GM18951 (cell line): ENCODE data around the gene COMT.

Experiments
- POLR2A ChIP-seq: IDR thresholded peaks from 4 replicates; pipeline ENCODE4 v1.6.1; 2011; ENCODE audit warnings: mild to moderate bottlenecking; ENCODE audit not compliant: insufficient read length, insufficient read depth; ENCODE audit errors: extremely low read depth
- in situ Hi-C: fragments of 300-500 bp; cut with MboI; formaldehyde crosslinking; loops from one replicate; pipeline ENCODE4 v1.12.0; 2022; ENCODE audit warnings: low sequenced_read_pairs, mixed read lengths, inconsistent platforms; ENCODE audit not compliant: unreplicated experiment

Gene COMT

DNA sequence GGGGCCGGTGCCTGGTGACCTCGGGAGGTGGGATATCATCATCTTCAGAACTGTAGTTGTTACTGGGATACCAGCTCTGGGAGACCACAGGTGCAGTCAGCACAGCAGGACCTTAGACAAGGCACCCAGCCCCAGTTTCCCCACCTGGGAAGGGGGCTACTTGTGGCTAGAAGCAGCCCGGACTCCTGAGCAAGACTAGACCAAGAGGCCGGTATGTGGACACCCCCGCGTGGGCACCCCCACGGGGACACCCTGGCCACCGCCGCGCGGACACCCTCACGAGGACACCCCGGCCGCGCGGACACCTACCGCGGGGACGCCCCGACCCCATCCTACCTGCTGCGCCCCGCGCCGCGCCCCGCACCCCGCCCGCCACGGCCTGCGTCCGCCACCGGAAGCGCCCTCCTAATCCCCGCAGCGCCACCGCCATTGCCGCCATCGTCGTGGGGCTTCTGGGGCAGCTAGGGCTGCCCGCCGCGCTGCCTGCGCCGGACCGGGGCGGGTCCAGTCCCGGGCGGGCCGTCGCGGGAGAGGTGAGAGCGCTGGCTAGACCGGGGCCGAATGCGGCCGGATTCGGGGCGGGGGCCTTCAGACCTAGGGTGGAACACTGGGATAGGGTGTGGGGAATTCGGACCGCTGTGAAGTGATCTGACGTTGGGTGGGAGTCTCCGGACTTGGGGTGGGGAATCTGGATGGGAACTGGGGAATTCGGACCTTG lies at the start of gene COMT, which contains the start of gene TXNRD2:
TSS of gene COMT (plus strand) at position 408 of the 718 bp plus-strand sequence. CDS start 20,755 bp downstream, outside the sequence.
TSS of gene TXNRD2 (minus strand) at position 454 of the 718 bp plus-strand sequence. CDS start at position 439, 15 bp downstream.
- in situ Hi-C loops = no loop called here
- TF ChIP-seq POLR2A = peak; percentile 87

DNA sequence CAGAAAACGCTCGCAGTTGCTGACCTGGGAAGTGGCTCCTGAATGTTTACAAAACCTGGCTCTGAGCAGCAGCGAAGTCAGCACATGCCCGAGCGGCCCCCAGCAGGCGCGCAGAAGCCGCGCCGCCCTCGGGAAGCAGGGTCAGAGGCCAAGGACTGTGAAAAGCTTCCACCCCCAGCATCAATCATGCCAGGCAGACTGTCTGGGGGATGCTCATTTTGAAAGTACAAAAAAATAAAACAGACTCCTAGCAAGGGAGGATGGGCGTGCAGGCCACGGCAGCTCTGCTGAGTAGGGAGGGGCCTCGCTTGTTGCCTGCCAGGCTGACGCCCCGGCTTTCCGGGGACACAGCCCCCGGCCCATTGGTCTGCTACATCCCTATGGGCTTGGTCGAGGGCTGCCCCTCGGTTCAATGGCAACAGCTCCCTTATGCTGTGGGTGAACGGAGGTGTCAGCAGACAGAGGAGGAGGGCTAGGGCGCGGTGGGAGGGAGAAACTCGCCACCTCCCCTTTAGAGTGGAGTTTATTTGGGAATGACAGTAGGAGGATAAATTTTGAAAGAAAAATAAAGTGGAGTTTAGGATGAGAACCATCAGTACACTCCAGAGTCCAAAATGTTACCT lies 49.2 kb upstream of the COMT start:
- in situ Hi-C loops = no loop called here
- TF ChIP-seq POLR2A = no peak

GRCh38 chr22:19892925-19893324 lies 48.6 kb upstream of the COMT start:
- TF ChIP-seq POLR2A = no peak
- in situ Hi-C loops = no loop called here

DNA sequence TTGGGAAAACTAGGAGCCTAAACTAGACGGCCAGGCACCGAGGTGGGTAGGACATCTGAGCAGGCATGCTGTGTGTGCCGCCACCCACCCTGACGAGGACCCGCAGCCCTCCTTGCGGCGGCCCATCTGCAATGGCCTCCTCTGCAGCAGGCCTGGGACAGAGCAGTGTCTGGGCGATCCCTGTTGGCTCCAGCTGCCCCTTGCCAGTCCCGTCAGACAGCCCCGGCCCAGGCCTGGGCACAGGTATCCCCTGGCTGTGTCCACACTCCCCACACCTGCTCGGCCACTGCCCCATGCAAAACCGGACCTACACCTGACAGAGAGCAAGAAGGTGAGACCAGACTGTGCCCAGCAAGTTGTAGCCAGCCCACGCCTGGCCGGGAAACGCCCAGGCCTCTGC lies 48.2 kb upstream of the COMT start:
- no peak for TF ChIP-seq POLR2A
- in situ Hi-C loops = no loop called here

- in situ Hi-C loops = no loop called here
- no peak for TF ChIP-seq POLR2A
These were observed 46.3 kb upstream of the COMT start for GRCh38 chr22:19895160-19895849.

- no peak for TF ChIP-seq POLR2A
- in situ Hi-C loops = no loop called here
These were observed 44.8 kb upstream of the COMT start for GRCh38 chr22:19896665-19897355.

GRCh38 chr22:19897726-19898125 lies 43.8 kb upstream of the COMT start:
- in situ Hi-C loops = no loop called here
- TF ChIP-seq POLR2A = no peak

DNA sequence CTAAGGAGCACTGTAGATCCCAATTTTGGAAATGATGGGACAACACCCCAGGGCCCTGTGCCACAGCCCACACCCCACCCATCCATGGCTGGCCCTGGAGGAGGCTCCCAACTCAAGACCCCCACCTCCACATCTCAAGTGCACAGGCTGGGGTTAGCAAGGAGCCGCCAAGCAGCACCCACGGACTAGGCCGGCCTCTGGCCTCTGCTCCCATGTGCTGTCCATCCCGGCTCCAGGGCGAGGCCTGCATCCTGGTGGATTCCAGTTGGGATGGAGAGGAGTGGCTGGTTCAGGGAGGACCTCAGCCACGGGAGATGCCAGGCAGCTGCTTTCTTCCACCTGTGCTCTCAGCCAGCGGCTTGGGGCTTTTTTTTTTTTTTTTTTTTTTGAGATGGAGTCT lies 43.4 kb upstream of the COMT start:
- TF ChIP-seq POLR2A = no peak
- in situ Hi-C loops = no loop called here

- in situ Hi-C loops = no loop called here
- TF ChIP-seq POLR2A = no peak
These were observed 42.6 kb upstream of the COMT start for GRCh38 chr22:19898831-19899567.

- no peak for TF ChIP-seq POLR2A
- in situ Hi-C loops = no loop called here
These were observed 40.7 kb upstream of the COMT start for GRCh38 chr22:19900707-19901436.

DNA sequence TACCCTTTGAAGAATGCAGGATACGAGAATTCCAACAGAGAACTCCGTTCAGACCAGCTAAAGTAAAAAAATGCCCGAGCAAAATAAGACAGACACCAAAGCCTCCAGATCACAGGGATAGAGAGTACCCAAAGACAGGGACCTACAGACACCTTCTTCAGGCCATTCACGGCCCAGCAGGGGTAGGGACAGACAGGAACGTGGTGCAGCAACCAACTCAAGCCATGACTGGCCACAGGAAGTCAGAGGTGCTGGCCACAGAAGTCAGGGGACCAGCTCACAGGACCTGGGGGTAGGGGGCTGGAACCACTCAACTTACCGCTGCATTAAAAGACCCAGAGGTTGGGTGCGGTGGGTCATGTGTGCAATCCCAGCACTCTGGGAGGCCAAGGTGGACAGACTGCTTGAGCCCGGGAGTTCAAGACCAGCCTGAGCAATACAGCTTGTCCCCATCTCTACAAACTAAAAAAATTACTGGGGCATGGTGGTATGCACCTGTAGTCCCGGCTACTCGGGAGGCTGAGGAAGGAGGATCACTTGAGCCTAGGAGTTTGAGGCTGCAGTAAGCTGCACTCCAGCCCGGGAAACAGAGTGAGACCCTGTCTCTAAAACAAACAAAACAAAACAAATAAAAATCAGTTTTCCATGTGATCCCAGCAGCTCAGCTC lies 39.9 kb upstream of the COMT start:
- in situ Hi-C loops = no loop called here
- no peak for TF ChIP-seq POLR2A
